Keratinocyte (primary cell): Measurements from ENCODE around the gene HDAC3.

Experiments
- CTCF ChIP-seq, 3 experiments: IDR thresholded peaks in 1 of 3; conservative IDR thresholded peaks in 1 of 3; optimal IDR thresholded peaks in 1 of 3; 2 replicates in 2 of 3; 3 replicates in 1 of 3; pipeline versions ENCODE3 to v1.5.1; 2011; ENCODE audit warnings: low read length in 3 of 3, mild to moderate bottlenecking in 3 of 3, moderate library complexity in 2 of 3, control low read depth in 1 of 3, inconsistent platforms in 1 of 3; ENCODE audit not compliant: insufficient read depth in 2 of 3; ENCODE audit errors: extremely low read depth in 1 of 3
- EZH2 ChIP-seq: IDR thresholded peaks from one replicate; pipeline ENCODE4 v1.6.1; 2012; ENCODE audit warnings: inconsistent platforms, mild to moderate bottlenecking, low read length, moderate library complexity

- TF ChIP-seq EZH2: no peak
- peak; percentile 24 to 36 (median 28) for TF ChIP-seq CTCF (optimal IDR thresholded peaks at IDR 0.05 in 1 of 3, IDR thresholded peaks at IDR 0.05 in 1 of 3, conservative IDR thresholded peaks at IDR 0.05 in 1 of 3; ENCODE audit: extremely low read depth in 1 of 3, insufficient read depth in 2 of 3, low read length in 3 of 3)
Observed at GRCh38 chr5:141637767-141638419, 1.2 kb upstream of the HDAC3 start.
